ENCODE data around the gene BID. TPM values are rescaled to one million over a fixed set of nuclear protein-coding genes. Genes with fewer than 3 reads are reported as not detected.
A peak's percentile ranks its signal among the peaks of the same experiment; 100 is the strongest.

BID gene
- total and polyA plus RNA-seq, 10 of the 15 experiments (the other 5 are each of a cell fraction or from before 2014, with no cell fraction given), result 7.9 to 241 (median 136) TPM

GRCh38 chr22:17787716-17788330 lies 13.6 kb upstream of the BID start:
- ChIA-PET POLR2A (no interaction called here), SMC1A (ENCODE audit: uncharacterized antibody, unreplicated experiment) (interaction anchor here (1.1 to 3.8 kb wide), 3 partner anchors 81 to 288 kb away, joined by 3 to 31 read pairs (median 3); partner anchors contain the start of gene PEX26), CTCF (interaction anchor here (0.6 to 4.9 kb wide), 6 partner anchors 9 to 339 kb away, joined by 3 to 101 read pairs (median 17); no protein-coding TSS in a partner anchor), RAD21 (ENCODE audit: unreplicated experiment) (interaction anchor here (1.3 to 3.6 kb wide), 3 partner anchors 16 to 229 kb away, joined by 3 to 28 read pairs (median 6); partner anchors contain the start of gene BID)
- in situ Hi-C loops (cut with MboI), result no loop called here
- intact Hi-C loops (cut with micrococcal nuclease; ENCODE audit: unreplicated experiment), result no loop called here
- no peaks in the 10 kb centered on the region for H3K79me2 ChIP-seq (ENCODE audit: control insufficient read depth, insufficient read depth, low read length)
- no peak overlapping the region for H3K9ac ChIP-seq (ENCODE audit: control insufficient read depth, insufficient read depth, low read length)
- no peaks in the 10 kb centered on the region for H3K27me3 ChIP-seq (replicated peaks in 1 of 2; ENCODE audit: control insufficient read depth in 2 of 2, insufficient read depth in 2 of 2, low read length in 1 of 2)
- H4K20me1 ChIP-seq (ENCODE audit: control insufficient read depth, insufficient read depth), result no peaks in the 10 kb centered on the region
- H3K4me2 ChIP-seq (ENCODE audit: control insufficient read depth, insufficient read depth), result no peak overlapping the region
- H3K4me3 ChIP-seq, result no peak overlapping the region
- WGBS (ENCODE audit: insufficient coverage, insufficient replicate concordance, low lambda C conversion rate, missing lambda C conversion rate), result 79% methylated on average over 21 of the region's 21 CpGs
- TF ChIP-seq BCLAF1 (IDR thresholded peaks at IDR 0.05) (no peak), SPI1 (IDR thresholded peaks at IDR 0.05; ENCODE audit: borderline replicate concordance, insufficient read depth, low read depth, low read length) (no peak), SREBF1 (IDR thresholded peaks at IDR 0.05; ENCODE audit: low read length) (no peak), KLF5 (IDR thresholded peaks at IDR 0.05; ENCODE audit: partially characterized antibody) (no peak), SP1 (IDR thresholded peaks at IDR 0.05; ENCODE audit: low read depth, low read length) (no peak), FOXK2 (IDR thresholded peaks at IDR 0.05) (no peak), BMI1 (IDR thresholded peaks at IDR 0.05; ENCODE audit: borderline replicate concordance) (no peak), GATAD2B (conservative IDR thresholded peaks at IDR 0.05; ENCODE audit: low read depth) (no peak), DPF2 (IDR thresholded peaks at IDR 0.05) (no peak), KAT2A (conservative IDR thresholded peaks at IDR 0.05; ENCODE audit: control insufficient read depth, low read depth, low read length) (no peak), NFYA (IDR thresholded peaks at IDR 0.05; ENCODE audit: borderline replicate concordance, low read depth, low read length) (no peak), IKZF2 (IDR thresholded peaks at IDR 0.05) (no peak), ATF2 (IDR thresholded peaks at IDR 0.05; ENCODE audit: low read length) (no peak), ZNF207 (IDR thresholded peaks at IDR 0.05; ENCODE audit: borderline replicate concordance) (no peak), MYC (IDR thresholded peaks at IDR 0.05; ENCODE audit: insufficient read depth, insufficient read length, insufficient replicate concordance, low read length, severe bottlenecking) (no peak), EP300 (IDR thresholded peaks at IDR 0.05; ENCODE audit: borderline replicate concordance in 1 of 2, control insufficient read depth in 1 of 2, low read depth in 2 of 2, low read length in 2 of 2) (no peak), NBN (IDR thresholded peaks at IDR 0.05) (no peak), CHD4 (IDR thresholded peaks at IDR 0.05) (no peak)
- FAIRE-seq, result no peak
- DNase-seq (ENCODE audit: low read depth, low spot score), result no peak
- no peak overlapping the region for H2AFZ ChIP-seq (ENCODE audit: control insufficient read depth, low read depth, low read length)
- ATAC-seq, result no peak
- no peak overlapping the region for H3K27ac ChIP-seq (ENCODE audit: control insufficient read depth, insufficient read depth)
- H3K9me3 ChIP-seq (replicated peaks; ENCODE audit: control insufficient read depth, insufficient read depth, low read length), result no peaks in the 10 kb centered on the region
- BruUV-seq (replicated peaks), result TSS peak; percentile 47
- peaks cover 0 to 14% of the 10 kb centered on the region in 2 experiments; a peak in 2 of 4 replicates for H3K36me3 ChIP-seq (ENCODE audit: control insufficient read depth in 2 of 2, insufficient read depth in 2 of 2, low read length in 1 of 2)
- H3K4me1 ChIP-seq (ENCODE audit: control insufficient read depth, insufficient read depth, low read length), result peaks cover 14% of the 10 kb centered on the region

All from GM12878 (cell line).